OCI-LY7 (cell line): ENCODE measurements around the gene COL11A2. TPM values are rescaled to one million over a fixed set of nuclear protein-coding genes. Genes with fewer than 3 reads are reported as not detected.

Experiments
- BruUV-seq: library from RNA; stranded (reverse); fragments of 400-500 nt; replicated peaks from 2 replicates; lab custom pipeline; 2021; lab: Mats Ljungman, UMichigan
- CTCF ChIA-PET: fragments of 300-600 bp; sonication (Branson Sonifier 250); formaldehyde crosslinking; loops from one replicate; lab custom pipeline; 2022; ENCODE audit warnings: antibody characterized with exemption; ENCODE audit not compliant: unreplicated experiment; lab: Charles Lee
- POLR2A ChIA-PET: fragments of 300-600 bp; sonication (Branson Sonifier 250); formaldehyde crosslinking; loops from one replicate; lab custom pipeline; 2022; ENCODE audit warnings: antibody characterized with exemption; lab: Charles Lee
- DNase-seq: peaks from one replicate; pipeline ENCODE4 v3.0.0-alpha.2; 2015; ENCODE audit warnings: low spot score
- H2AFZ ChIP-seq: fragments of 200-600 bp; sonication (generic), shearing (Covaris generic); 2 replicates; pipeline ENCODE4 v1.6.1; 2014; ENCODE audit warnings: mild to moderate bottlenecking, antibody characterized with exemption, low read length, moderate library complexity
- H3K27ac ChIP-seq: fragments of 200-600 bp; sonication (generic); 2 replicates; pipeline ENCODE4 v1.5.1; 2014; ENCODE audit warnings: mixed run types, low read depth, mild to moderate bottlenecking, moderate library complexity, low read length, inconsistent platforms; ENCODE audit not compliant: poor library complexity, severe bottlenecking
- H3K36me3 ChIP-seq: fragments of 200-600 bp; sonication (generic); 2 replicates; pipeline ENCODE4 v1.6.1; 2014; ENCODE audit warnings: mild to moderate bottlenecking, antibody characterized with exemption, low read length, moderate library complexity, mixed read lengths; ENCODE audit not compliant: insufficient read depth
- H3K4me1 ChIP-seq: fragments of 200-600 bp; sonication (generic); 2 replicates; pipeline ENCODE4 v1.5.1; 2014; ENCODE audit warnings: mild to moderate bottlenecking, low read length; ENCODE audit not compliant: insufficient read depth, poor library complexity, severe bottlenecking
- H3K4me2 ChIP-seq: fragments of 200-600 bp; sonication (generic); 2 replicates; pipeline ENCODE4 v1.6.1; 2014; ENCODE audit warnings: mild to moderate bottlenecking, low read length
- H3K4me3 ChIP-seq: fragments of 200-600 bp; sonication (generic); 2 replicates; pipeline ENCODE4 v1.5.1; 2014; ENCODE audit warnings: mild to moderate bottlenecking, low read depth, low read length; ENCODE audit not compliant: poor library complexity, severe bottlenecking
- H3K79me2 ChIP-seq: fragments of 200-600 bp; sonication (generic); 2 replicates; pipeline ENCODE4 v1.6.1; 2016; ENCODE audit warnings: low read depth, mild to moderate bottlenecking, low read length, moderate library complexity, mixed read lengths; ENCODE audit not compliant: insufficient read depth
- H3K9me2 ChIP-seq: fragments of 200-600 bp; sonication (generic); 2 replicates; pipeline ENCODE4 v1.6.1; 2016; ENCODE audit warnings: mild to moderate bottlenecking, low read length, mixed read lengths; ENCODE audit not compliant: insufficient read depth
- H3K9me3 ChIP-seq: fragments of 200-600 bp; sonication (generic); 2 replicates; pipeline ENCODE4 v1.6.1; 2014; ENCODE audit warnings: mild to moderate bottlenecking, mixed run types, low read length, mixed read lengths
- H4K20me1 ChIP-seq: fragments of 200-600 bp; sonication (generic); 2 replicates; pipeline ENCODE4 v1.6.1; 2014; ENCODE audit warnings: mild to moderate bottlenecking, antibody characterized with exemption, low read length, moderate library complexity, mixed read lengths; ENCODE audit not compliant: insufficient read depth
- EZH2phosphoT487 ChIP-seq: fragments of 200-600 bp; sonication (generic); IDR thresholded peaks from 2 replicates; pipeline ENCODE4 v1.6.1; 2018; ENCODE audit warnings: low read depth, borderline replicate concordance, mild to moderate bottlenecking, mixed run types, antibody characterized with exemption, low read length, moderate library complexity, mixed read lengths
- intact Hi-C: fragments of 100-400 bp; cut with micrococcal nuclease; formaldehyde crosslinking; loops from one replicate; pipeline ENCODE4 v1.10.0; 2022; ENCODE audit not compliant: unreplicated experiment
- total RNA-seq, 2 experiments: library from RNA; depleted of rRNA in 1 of 2; stranded (reverse); fragments of >200 nt in 1 of 2; shearing (Covaris generic) in 1 of 2; gene quantifications; 2 replicates each; pipeline ENCODE4 v1.2.3, GENCODE V29; 2014 to 2022
- TF ChIP-seq, protein P1 (sequence below): fragments of 200-600 bp; sonication (generic); conservative IDR thresholded peaks from 2 replicates; pipeline ENCODE4 v1.5.1; 2014; ENCODE audit warnings: mild to moderate bottlenecking, antibody characterized with exemption, low read length, moderate library complexity, mixed read lengths

COL11A2 gene
- total RNA-seq, 2 experiments from 2014 or later = 4.5 to 5.2 TPM

DNA sequence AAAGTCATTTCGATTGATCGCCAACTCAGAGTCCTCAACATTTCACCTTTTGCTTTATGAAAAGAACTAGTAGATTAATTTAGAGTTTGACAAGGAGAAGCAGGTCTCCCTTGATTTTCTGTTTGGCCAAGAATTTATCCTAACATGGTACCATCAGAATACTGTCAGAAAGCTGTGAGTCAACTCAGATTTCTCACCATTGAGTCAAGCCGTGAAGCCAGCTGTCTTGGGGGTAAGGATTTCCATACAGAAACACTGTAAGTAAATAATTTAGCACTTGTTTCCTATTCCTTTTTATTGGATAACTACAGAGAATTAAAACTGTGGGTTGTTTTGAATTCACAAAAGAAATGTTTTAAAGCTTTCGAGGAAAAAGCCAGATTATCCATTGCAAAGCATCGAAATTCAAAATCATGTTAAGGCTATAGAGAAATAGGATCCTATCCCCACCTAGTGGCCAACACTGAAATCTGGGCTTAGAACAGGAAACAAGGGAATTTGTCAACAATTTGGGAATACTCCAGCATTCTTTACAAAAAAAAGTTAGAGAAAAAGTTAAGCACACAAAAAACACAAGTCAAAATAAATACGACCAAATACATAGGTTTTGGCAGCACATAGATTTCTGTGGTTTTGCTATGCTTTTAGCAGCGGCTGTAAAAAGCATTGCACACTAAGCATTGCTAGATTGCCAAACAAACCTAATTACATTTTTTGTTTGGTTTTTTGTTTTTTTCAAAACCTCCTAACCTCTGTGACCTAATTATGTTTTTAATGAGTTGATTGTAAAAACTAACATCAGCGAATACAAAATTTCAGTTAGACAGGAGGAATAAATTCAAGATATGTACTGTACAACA lies 44.2 kb downstream of the COL11A2 start:
- no peaks in the 10 kb centered on the region for H3K9me2 ChIP-seq
- no peaks in the 10 kb centered on the region for H3K79me2 ChIP-seq
- H4K20me1 ChIP-seq = no peaks in the 10 kb centered on the region
- H3K4me3 ChIP-seq = no peak overlapping the region
- no peak overlapping the region for H3K4me2 ChIP-seq
- H3K9me3 ChIP-seq = peaks cover 9% of the 10 kb centered on the region; the same call in 1 of the 2 replicates
- no peaks in the 10 kb centered on the region for H3K36me3 ChIP-seq
- no TSS peak for BruUV-seq
- H3K4me1 ChIP-seq = no peaks in the 10 kb centered on the region
- CTCF ChIA-PET = no interaction called here
- no peak overlapping the region for H3K27ac ChIP-seq
- TF ChIP-seq, protein P1, sequence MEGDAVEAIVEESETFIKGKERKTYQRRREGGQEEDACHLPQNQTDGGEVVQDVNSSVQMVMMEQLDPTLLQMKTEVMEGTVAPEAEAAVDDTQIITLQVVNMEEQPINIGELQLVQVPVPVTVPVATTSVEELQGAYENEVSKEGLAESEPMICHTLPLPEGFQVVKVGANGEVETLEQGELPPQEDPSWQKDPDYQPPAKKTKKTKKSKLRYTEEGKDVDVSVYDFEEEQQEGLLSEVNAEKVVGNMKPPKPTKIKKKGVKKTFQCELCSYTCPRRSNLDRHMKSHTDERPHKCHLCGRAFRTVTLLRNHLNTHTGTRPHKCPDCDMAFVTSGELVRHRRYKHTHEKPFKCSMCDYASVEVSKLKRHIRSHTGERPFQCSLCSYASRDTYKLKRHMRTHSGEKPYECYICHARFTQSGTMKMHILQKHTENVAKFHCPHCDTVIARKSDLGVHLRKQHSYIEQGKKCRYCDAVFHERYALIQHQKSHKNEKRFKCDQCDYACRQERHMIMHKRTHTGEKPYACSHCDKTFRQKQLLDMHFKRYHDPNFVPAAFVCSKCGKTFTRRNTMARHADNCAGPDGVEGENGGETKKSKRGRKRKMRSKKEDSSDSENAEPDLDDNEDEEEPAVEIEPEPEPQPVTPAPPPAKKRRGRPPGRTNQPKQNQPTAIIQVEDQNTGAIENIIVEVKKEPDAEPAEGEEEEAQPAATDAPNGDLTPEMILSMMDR = peak; percentile 98
- no peak for TF ChIP-seq EZH2phosphoT487
- intact Hi-C loops = loop anchor here (1.0 to 5.0 kb wide), 3 partner anchors 74 to 148 kb away; no protein-coding TSS in a partner anchor
- POLR2A ChIA-PET = interaction anchor here (0.7 kb wide), 1 partner anchor 117 kb away, joined by 3 read pairs; no protein-coding TSS in a partner anchor
- peak; percentile 45 for DNase-seq
- no peak overlapping the region for H2AFZ ChIP-seq

DNA sequence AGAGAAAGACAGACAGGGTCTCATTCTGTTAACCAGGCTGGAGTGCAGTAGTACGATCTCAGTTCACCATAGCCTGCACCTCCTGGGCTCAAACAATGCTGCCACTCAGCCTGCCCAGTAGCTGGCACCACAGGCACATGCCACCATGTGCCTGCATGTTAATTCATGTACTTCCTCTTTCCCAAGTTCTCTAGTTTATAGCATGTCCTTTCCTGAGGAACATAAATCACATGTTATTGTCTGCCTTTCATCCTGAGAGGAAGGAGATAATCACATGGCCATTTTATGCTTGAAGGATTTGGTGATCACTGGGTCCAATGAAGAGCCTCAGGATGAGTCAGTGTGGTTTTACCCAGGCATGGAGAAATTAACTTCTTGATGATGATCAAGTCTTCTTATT lies 47.9 kb downstream of the COL11A2 start:
- no peaks in the 10 kb centered on the region for H3K36me3 ChIP-seq
- BruUV-seq = no TSS peak
- no peaks in the 10 kb centered on the region for H4K20me1 ChIP-seq
- H3K9me2 ChIP-seq = no peaks in the 10 kb centered on the region
- H3K79me2 ChIP-seq = no peaks in the 10 kb centered on the region
- H3K9me3 ChIP-seq = no peaks in the 10 kb centered on the region
- no peak overlapping the region for H3K27ac ChIP-seq
- H3K4me3 ChIP-seq = no peak overlapping the region
- intact Hi-C loops = no loop called here
- ChIA-PET POLR2A (interaction anchor here (0.6 kb wide), 1 partner anchor 128 kb away, joined by 4 read pairs; no protein-coding TSS in a partner anchor), CTCF (no interaction called here)
- no peaks in the 10 kb centered on the region for H3K4me1 ChIP-seq
- H2AFZ ChIP-seq = no peak overlapping the region
- H3K4me2 ChIP-seq = no peak overlapping the region
- TF ChIP-seq, protein P1 = no peak
- TF ChIP-seq EZH2phosphoT487 = no peak
- DNase-seq = no peak
